B cell (primary cell): Measurements from ENCODE around the gene HOXC9. TPM values are rescaled to one million over a fixed set of nuclear protein-coding genes. Genes with fewer than 3 reads are reported as not detected.

Experiments used
- ATAC-seq: fragments of 200-7000 bp; cut with Tn5 transposase; one replicate; pipeline ENCODE4 v1.10.0; 2021; ENCODE audit warnings: low read depth, mild to moderate bottlenecking, moderate number of reproducible peaks, moderate library complexity
- CTCF ChIA-PET: fragments of 350-600 bp; sonication (Branson Sonifier 250); formaldehyde crosslinking; loops from one replicate; lab custom pipeline; 2021; ENCODE audit warnings: antibody characterized with exemption, inconsistent platforms; lab: Charles Lee
- POLR2A ChIA-PET: fragments of 350-600 bp; sonication (Branson Sonifier 250); formaldehyde crosslinking; loops from one replicate; lab custom pipeline; 2021; ENCODE audit warnings: antibody characterized with exemption; lab: Charles Lee
- DNase-seq: peaks from one replicate; pipeline ENCODE4 v3.0.0; 2013
- H2AFZ ChIP-seq: 2 replicates; pipeline ENCODE4 v1.6.1; 2012; ENCODE audit warnings: mild to moderate bottlenecking, low read depth, low read length; ENCODE audit not compliant: insufficient read depth, poor library complexity, severe bottlenecking
- H3K27ac ChIP-seq, 2 donors: 1 replicate in 1 of 2; 2 replicates in 1 of 2; pipeline ENCODE4 v1.5.1; 2012 to 2013; ENCODE audit warnings: low read length in 2 of 2, mild to moderate bottlenecking in 2 of 2, moderate library complexity in 1 of 2
- H3K27me3 ChIP-seq, 4 experiments: fragments of 200-600 bp in 1 of 4; sonication (generic) in 1 of 4; replicated peaks in 1 of 4; 1 replicate in 2 of 4; 2 replicates in 2 of 4; pipeline versions ENCODE4 v1.6.1 to v1.7.0; 2013 to 2016; ENCODE audit warnings: low read length in 3 of 4, mild to moderate bottlenecking in 2 of 4, mixed read lengths in 1 of 4, moderate library complexity in 1 of 4; ENCODE audit not compliant: insufficient read depth in 4 of 4, control insufficient read depth in 3 of 4; ENCODE audit errors: control extremely low read depth in 1 of 4
- H3K36me3 ChIP-seq, 2 experiments: replicated peaks in 1 of 2; 1 replicate in 1 of 2; 2 replicates in 1 of 2; pipeline versions ENCODE4 v1.6.1 to v1.7.1; 2013; ENCODE audit warnings: low read length in 1 of 2; ENCODE audit not compliant: insufficient read depth in 2 of 2, control insufficient read depth in 1 of 2; ENCODE audit errors: control extremely low read depth in 1 of 2, extremely low read depth in 1 of 2
- H3K4me1 ChIP-seq, 2 donors: fragments of 200-600 bp in 1 of 2; sonication (generic) in 1 of 2; 1 replicate in 1 of 2; 2 replicates in 1 of 2; pipeline versions ENCODE4 v1.5.1 to v1.6.1; 2013 to 2017; ENCODE audit warnings: low read length in 2 of 2; ENCODE audit not compliant: control insufficient read depth in 2 of 2, insufficient read depth in 2 of 2
- H3K4me2 ChIP-seq: replicated peaks from 2 replicates; pipeline ENCODE3; 2012; ENCODE audit warnings: mild to moderate bottlenecking, low read depth, low read length; ENCODE audit not compliant: poor library complexity, severe bottlenecking
- H3K4me3 ChIP-seq, 5 experiments: fragments of 200-600 bp in 1 of 5; sonication (generic) in 1 of 5; 1 replicate in 3 of 5; 2 replicates in 2 of 5; pipeline versions ENCODE4 v1.5.1 to v1.7.0; 2011 to 2016; ENCODE audit warnings: low read length in 4 of 5, mild to moderate bottlenecking in 4 of 5, low read depth in 2 of 5, control low read depth in 1 of 5, moderate library complexity in 1 of 5; ENCODE audit not compliant: insufficient read depth in 1 of 5; ENCODE audit errors: control extremely low read depth in 1 of 5, extremely low read depth in 1 of 5
- H3K79me2 ChIP-seq: fragments of 200-600 bp; sonication (generic); one replicate; pipeline ENCODE4 v1.6.0; 2016; ENCODE audit warnings: low read length; ENCODE audit not compliant: control insufficient read depth, insufficient read depth
- H3K9ac ChIP-seq: fragments of 200-600 bp; sonication (generic); 2 replicates; pipeline ENCODE4 v1.6.1; 2017; ENCODE audit warnings: mild to moderate bottlenecking, low read length, moderate library complexity
- H3K9me3 ChIP-seq, 3 donors: one replicate each; pipeline versions ENCODE4 v1.6.1 to v1.7.1; 2013; ENCODE audit warnings: low read length in 2 of 3; ENCODE audit not compliant: control insufficient read depth in 2 of 3, insufficient read depth in 1 of 3; ENCODE audit errors: control extremely low read depth in 1 of 3
- H4K20me1 ChIP-seq: 2 replicates; pipeline ENCODE4 v1.6.0; 2012; ENCODE audit warnings: mild to moderate bottlenecking, low read length; ENCODE audit not compliant: insufficient read depth, control insufficient read depth, poor library complexity, severe bottlenecking
- H3K27ac Mint-ChIP-seq: one replicate; pipeline ENCODE4 v1.8.0; 2021; ENCODE audit warnings: mixed read lengths
- H3K27me3 Mint-ChIP-seq: one replicate; pipeline ENCODE4 v1.8.0; 2021; ENCODE audit warnings: mixed read lengths
- H3K4me1 Mint-ChIP-seq: one replicate; pipeline ENCODE4 v1.8.0; 2021; ENCODE audit warnings: mixed read lengths
- H3K4me3 Mint-ChIP-seq: one replicate; pipeline ENCODE4 v1.8.0; 2021; ENCODE audit warnings: mixed read lengths
- H3K9me3 Mint-ChIP-seq: one replicate; pipeline ENCODE4 v1.8.0; 2022; ENCODE audit warnings: mixed read lengths; ENCODE audit not compliant: insufficient read depth
- EZH2 ChIP-seq: IDR thresholded peaks from 2 replicates; pipeline ENCODE4 v1.6.1; 2012; ENCODE audit warnings: borderline replicate concordance, low read depth, mild to moderate bottlenecking, moderate library complexity, low read length; ENCODE audit not compliant: insufficient read depth, poor library complexity, severe bottlenecking
- WGBS: methylation state at CpG from one replicate; pipeline ENCODE4 v1.1.5; 2013; ENCODE audit warnings: missing lambda C conversion rate; ENCODE audit not compliant: insufficient coverage; 5-methylcytosine and 5-hydroxymethylcytosine counted together
- intact Hi-C: fragments of 100-400 bp; cut with micrococcal nuclease; formaldehyde crosslinking; loops from one replicate; pipeline ENCODE4 v1.10.0; 2022
- polyA plus RNA-seq: library from polyadenylated mRNA; depleted of rRNA; stranded (reverse); fragments of >200 nt; gene quantifications from 2 replicates; pipeline ENCODE4 v1.2.3, GENCODE V29; 2012
- total RNA-seq, 2 donors: library from RNA; stranded (reverse); fragments of 120-200 nt in 1 of 2; gene quantifications; 1 replicate in 1 of 2; 2 replicates in 1 of 2; pipeline versions ENCODE4 v1.2.3 to v1.2.4, GENCODE V29; 2013 to 2022
- TF ChIP-seq, protein P1 (sequence below): fragments of 200-600 bp; IDR thresholded peaks from one replicate; pipeline ENCODE4 v1.8.0; 2022; ENCODE audit warnings: antibody characterized with exemption, mild to moderate bottlenecking

HOXC9 gene
- total and polyA plus RNA-seq, 2 donors (not counting 1 experiment from before 2014, with no cell fraction given) = not detected

DNA sequence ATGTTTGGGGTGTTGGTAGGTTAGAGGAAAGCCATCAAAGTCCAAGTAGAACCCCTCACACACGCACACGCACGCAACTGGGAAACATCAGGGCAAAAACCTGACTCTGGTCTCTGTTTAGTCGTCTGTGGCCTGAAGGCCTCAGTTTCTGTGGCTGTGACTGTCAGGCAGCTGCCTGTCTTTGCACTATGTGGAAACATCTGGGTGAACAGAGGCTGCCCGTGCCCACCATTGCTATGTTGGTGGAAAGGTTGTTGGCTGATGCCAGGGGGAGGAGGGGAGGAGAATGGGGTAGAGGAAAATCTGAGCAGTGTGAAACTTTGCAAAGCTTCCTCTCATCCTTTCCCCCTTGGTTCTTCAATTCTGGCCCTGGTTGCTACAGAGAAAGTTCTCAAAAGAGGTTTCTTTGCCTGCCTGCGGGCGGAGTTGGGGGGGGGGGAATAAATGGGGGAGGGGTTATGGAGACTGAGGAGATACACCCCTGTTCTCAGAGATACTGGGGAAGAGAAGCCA lies 7.5 kb upstream of the HOXC9 start:
- H3K9ac ChIP-seq = no peak overlapping the region
- H3K27ac Mint-ChIP-seq = no peak overlapping the region
- intact Hi-C loops = no loop called here

More for the DNA sequence above, 7.5 kb upstream of the HOXC9 start:
- no peak overlapping the region for H3K27ac ChIP-seq
- no peak overlapping the region for H2AFZ ChIP-seq
- peaks cover 92% of the 10 kb centered on the region for H3K27me3 Mint-ChIP-seq
- H3K9me3 Mint-ChIP-seq = no peaks in the 10 kb centered on the region
- TF ChIP-seq EZH2 = no peak
- TF ChIP-seq, protein P1, sequence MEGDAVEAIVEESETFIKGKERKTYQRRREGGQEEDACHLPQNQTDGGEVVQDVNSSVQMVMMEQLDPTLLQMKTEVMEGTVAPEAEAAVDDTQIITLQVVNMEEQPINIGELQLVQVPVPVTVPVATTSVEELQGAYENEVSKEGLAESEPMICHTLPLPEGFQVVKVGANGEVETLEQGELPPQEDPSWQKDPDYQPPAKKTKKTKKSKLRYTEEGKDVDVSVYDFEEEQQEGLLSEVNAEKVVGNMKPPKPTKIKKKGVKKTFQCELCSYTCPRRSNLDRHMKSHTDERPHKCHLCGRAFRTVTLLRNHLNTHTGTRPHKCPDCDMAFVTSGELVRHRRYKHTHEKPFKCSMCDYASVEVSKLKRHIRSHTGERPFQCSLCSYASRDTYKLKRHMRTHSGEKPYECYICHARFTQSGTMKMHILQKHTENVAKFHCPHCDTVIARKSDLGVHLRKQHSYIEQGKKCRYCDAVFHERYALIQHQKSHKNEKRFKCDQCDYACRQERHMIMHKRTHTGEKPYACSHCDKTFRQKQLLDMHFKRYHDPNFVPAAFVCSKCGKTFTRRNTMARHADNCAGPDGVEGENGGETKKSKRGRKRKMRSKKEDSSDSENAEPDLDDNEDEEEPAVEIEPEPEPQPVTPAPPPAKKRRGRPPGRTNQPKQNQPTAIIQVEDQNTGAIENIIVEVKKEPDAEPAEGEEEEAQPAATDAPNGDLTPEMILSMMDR = no peak
- ChIA-PET CTCF (interaction anchor here (1.0 to 2.8 kb wide), 4 partner anchors 14 to 215 kb away, joined by 3 to 11 read pairs (median 6); no protein-coding TSS in a partner anchor), POLR2A (interaction anchor here (0.6 kb wide), 1 partner anchor 15 kb away, joined by 12 read pairs; no protein-coding TSS in a partner anchor)
- peaks cover 41% of the 10 kb centered on the region for H3K4me1 Mint-ChIP-seq
- peaks cover 36 to 59% of the 10 kb centered on the region in 2 donors for H3K4me1 ChIP-seq
- H4K20me1 ChIP-seq = no peaks in the 10 kb centered on the region
- H3K36me3 ChIP-seq = no peaks in the 10 kb centered on the region
- ATAC-seq (no peak), DNase-seq (no peak)
- no peak overlapping the region for H3K4me2 ChIP-seq
- H3K4me3 Mint-ChIP-seq = no peak overlapping the region
- H3K4me3 ChIP-seq = no peak overlapping the region
- no peaks in the 10 kb centered on the region for H3K79me2 ChIP-seq
- peaks cover 0 to 99% (median 89%) of the 10 kb centered on the region in 4 experiments for H3K27me3 ChIP-seq
- H3K9me3 ChIP-seq = peaks cover 0 to 60% (median 0%) of the 10 kb centered on the region in 3 donors
- 46% methylated on average over 5 of the region's 7 CpGs for WGBS
